ENCODE measurements around the gene SEMA3F.
"Not testable (repeated sequence)": the region's sequence is repeated elsewhere in the genome, so short reads cannot be mapped to it uniquely, and the experiment has no call there.

The SEMA3F gene

GRCh38 chr3:50210510-50211367, 55.6 kb downstream of the SEMA3F start:
- no peak for DNase-seq (ENCODE audit: low read depth, low spot score)

GRCh38 chr3:50211368-50211717, 56.2 kb downstream of the SEMA3F start:
- DNase-seq (ENCODE audit: low read depth, low spot score): not testable (repeated sequence)

- no peak for DNase-seq (ENCODE audit: low read depth, low spot score)
Measured at GRCh38 chr3:50211930-50212329, 56.8 kb downstream of the SEMA3F start.

- DNase-seq (ENCODE audit: low read depth, low spot score): no peak
Measured at GRCh38 chr3:50212502-50212901, 57.4 kb downstream of the SEMA3F start.

GRCh38 chr3:50212971-50213370, 57.8 kb downstream of the SEMA3F start:
- no peak for DNase-seq (ENCODE audit: low read depth, low spot score)

GRCh38 chr3:50213373-50213772, 58.2 kb downstream of the SEMA3F start:
- DNase-seq (ENCODE audit: low read depth, low spot score): no peak

GRCh38 chr3:50214824-50215223, 59.7 kb downstream of the SEMA3F start:
- DNase-seq (ENCODE audit: low read depth, low spot score): no peak

- no peak for DNase-seq (ENCODE audit: low read depth, low spot score)
Measured at GRCh38 chr3:50215529-50215928, 60.4 kb downstream of the SEMA3F start.

GRCh38 chr3:50217681-50218080, 62.6 kb downstream of the SEMA3F start:
- DNase-seq (ENCODE audit: low read depth, low spot score): no peak

- no peak for DNase-seq (ENCODE audit: low read depth, low spot score)
Measured at GRCh38 chr3:50218448-50218847, 63.3 kb downstream of the SEMA3F start.

- no peak for DNase-seq (ENCODE audit: low read depth, low spot score)
Measured at GRCh38 chr3:50219285-50219684, 64.2 kb downstream of the SEMA3F start.

GRCh38 chr3:50220109-50220508, 65.0 kb downstream of the SEMA3F start:
- DNase-seq (ENCODE audit: low read depth, low spot score): no peak

GRCh38 chr3:50221051-50221410, 65.9 kb downstream of the SEMA3F start:
- DNase-seq (ENCODE audit: low read depth, low spot score): no peak

GRCh38 chr3:50221411-50222168, 66.5 kb downstream of the SEMA3F start:
- DNase-seq (ENCODE audit: low read depth, low spot score): no peak

- no peak for DNase-seq (ENCODE audit: low read depth, low spot score)
Measured at GRCh38 chr3:50222169-50222528, 67.0 kb downstream of the SEMA3F start.

- no peak for DNase-seq (ENCODE audit: low read depth, low spot score)
Measured at GRCh38 chr3:50224639-50225038, 69.5 kb downstream of the SEMA3F start.

- DNase-seq (ENCODE audit: low read depth, low spot score): no peak
Measured at GRCh38 chr3:50226888-50227389, 71.8 kb downstream of the SEMA3F start.

- no peak for DNase-seq (ENCODE audit: low read depth, low spot score)
Measured at GRCh38 chr3:50227390-50228183, 72.5 kb downstream of the SEMA3F start.

GRCh38 chr3:50228184-50228763, 73.2 kb downstream of the SEMA3F start:
- DNase-seq (ENCODE audit: low read depth, low spot score): not testable (repeated sequence)

- no peak for DNase-seq (ENCODE audit: low read depth, low spot score)
Measured at GRCh38 chr3:50229490-50229889, 74.4 kb downstream of the SEMA3F start.

GRCh38 chr3:50230104-50230793, 75.1 kb downstream of the SEMA3F start:
- no peak for DNase-seq (ENCODE audit: low read depth, low spot score)
